ENCODE data around the gene TNXB.
"Not testable (repeated sequence)": the region's sequence is repeated elsewhere in the genome, so short reads cannot be mapped to it uniquely, and the experiment has no call there.

The TNXB gene

GRCh38 chr6:32055756-32056155 is 53.4 kb downstream of the TNXB start:
- DNase-seq = not testable (repeated sequence)

- not testable (repeated sequence) for DNase-seq
Measured at GRCh38 chr6:32053314-32053713, 55.8 kb downstream of the TNXB start.

- DNase-seq = not testable (repeated sequence)
Measured at GRCh38 chr6:32052626-32053025, 56.5 kb downstream of the TNXB start.

GRCh38 chr6:32050562-32050961 is 58.6 kb downstream of the TNXB start:
- no peak for DNase-seq

- not testable (repeated sequence) for DNase-seq
Measured at GRCh38 chr6:32049736-32050135, 59.4 kb downstream of the TNXB start.

GRCh38 chr6:32049149-32049548 is 60.0 kb downstream of the TNXB start:
- not testable (repeated sequence) for DNase-seq

GRCh38 chr6:32047855-32048766 is 61.0 kb downstream of the TNXB start:
- peak; percentile 22 to 35 for DNase-seq

- no peak for DNase-seq
Measured at GRCh38 chr6:32047539-32047854, 61.6 kb downstream of the TNXB start.

GRCh38 chr6:32047084-32047478 is 62.1 kb downstream of the TNXB start:
- no peak for DNase-seq

GRCh38 chr6:32046450-32047083 is 62.6 kb downstream of the TNXB start:
- peak; percentile 41 to 55 for DNase-seq

GRCh38 chr6:32045811-32046449 is 63.2 kb downstream of the TNXB start:
- DNase-seq = no peak

- DNase-seq = not testable (repeated sequence)
Measured at GRCh38 chr6:32044916-32045315, 64.2 kb downstream of the TNXB start.

GRCh38 chr6:32043589-32044380 is 65.4 kb downstream of the TNXB start:
- not testable (repeated sequence) for DNase-seq

- DNase-seq = not testable (repeated sequence)
Measured at GRCh38 chr6:32042276-32042675, 66.9 kb downstream of the TNXB start.

- not testable (repeated sequence) for DNase-seq
Measured at GRCh38 chr6:32041385-32041784, 67.8 kb downstream of the TNXB start.

- DNase-seq = not testable (repeated sequence)
Measured at GRCh38 chr6:32041050-32041321, 68.2 kb downstream of the TNXB start.

- DNase-seq = not testable (repeated sequence)
Measured at GRCh38 chr6:32040299-32041049, 68.7 kb downstream of the TNXB start.

- not testable (repeated sequence) for DNase-seq
Measured at GRCh38 chr6:32039321-32040274, 69.5 kb downstream of the TNXB start.

GRCh38 chr6:32038878-32039277 is 70.3 kb downstream of the TNXB start:
- not testable (repeated sequence) for DNase-seq

GRCh38 chr6:32037598-32038524 is 71.3 kb downstream of the TNXB start, which contains the start of gene CYP21A2:
TSS of gene CYP21A2 (plus strand) at chr6:32038415. CDS start at chr6:32038423, 8 bp downstream.
- DNase-seq = peak; percentile 42 to 85

Measured in NCI-H2081 (cell line).